ENCODE measurements around the gene LAMA3.

- TF ChIP-seq, protein P1, sequence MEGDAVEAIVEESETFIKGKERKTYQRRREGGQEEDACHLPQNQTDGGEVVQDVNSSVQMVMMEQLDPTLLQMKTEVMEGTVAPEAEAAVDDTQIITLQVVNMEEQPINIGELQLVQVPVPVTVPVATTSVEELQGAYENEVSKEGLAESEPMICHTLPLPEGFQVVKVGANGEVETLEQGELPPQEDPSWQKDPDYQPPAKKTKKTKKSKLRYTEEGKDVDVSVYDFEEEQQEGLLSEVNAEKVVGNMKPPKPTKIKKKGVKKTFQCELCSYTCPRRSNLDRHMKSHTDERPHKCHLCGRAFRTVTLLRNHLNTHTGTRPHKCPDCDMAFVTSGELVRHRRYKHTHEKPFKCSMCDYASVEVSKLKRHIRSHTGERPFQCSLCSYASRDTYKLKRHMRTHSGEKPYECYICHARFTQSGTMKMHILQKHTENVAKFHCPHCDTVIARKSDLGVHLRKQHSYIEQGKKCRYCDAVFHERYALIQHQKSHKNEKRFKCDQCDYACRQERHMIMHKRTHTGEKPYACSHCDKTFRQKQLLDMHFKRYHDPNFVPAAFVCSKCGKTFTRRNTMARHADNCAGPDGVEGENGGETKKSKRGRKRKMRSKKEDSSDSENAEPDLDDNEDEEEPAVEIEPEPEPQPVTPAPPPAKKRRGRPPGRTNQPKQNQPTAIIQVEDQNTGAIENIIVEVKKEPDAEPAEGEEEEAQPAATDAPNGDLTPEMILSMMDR (IDR thresholded peaks at IDR 0.05): no peak
- TF ChIP-seq TCF7L2 (IDR thresholded peaks at IDR 0.05; ENCODE audit: low read depth, low read length): no peak
- TF ChIP-seq, protein P2, sequence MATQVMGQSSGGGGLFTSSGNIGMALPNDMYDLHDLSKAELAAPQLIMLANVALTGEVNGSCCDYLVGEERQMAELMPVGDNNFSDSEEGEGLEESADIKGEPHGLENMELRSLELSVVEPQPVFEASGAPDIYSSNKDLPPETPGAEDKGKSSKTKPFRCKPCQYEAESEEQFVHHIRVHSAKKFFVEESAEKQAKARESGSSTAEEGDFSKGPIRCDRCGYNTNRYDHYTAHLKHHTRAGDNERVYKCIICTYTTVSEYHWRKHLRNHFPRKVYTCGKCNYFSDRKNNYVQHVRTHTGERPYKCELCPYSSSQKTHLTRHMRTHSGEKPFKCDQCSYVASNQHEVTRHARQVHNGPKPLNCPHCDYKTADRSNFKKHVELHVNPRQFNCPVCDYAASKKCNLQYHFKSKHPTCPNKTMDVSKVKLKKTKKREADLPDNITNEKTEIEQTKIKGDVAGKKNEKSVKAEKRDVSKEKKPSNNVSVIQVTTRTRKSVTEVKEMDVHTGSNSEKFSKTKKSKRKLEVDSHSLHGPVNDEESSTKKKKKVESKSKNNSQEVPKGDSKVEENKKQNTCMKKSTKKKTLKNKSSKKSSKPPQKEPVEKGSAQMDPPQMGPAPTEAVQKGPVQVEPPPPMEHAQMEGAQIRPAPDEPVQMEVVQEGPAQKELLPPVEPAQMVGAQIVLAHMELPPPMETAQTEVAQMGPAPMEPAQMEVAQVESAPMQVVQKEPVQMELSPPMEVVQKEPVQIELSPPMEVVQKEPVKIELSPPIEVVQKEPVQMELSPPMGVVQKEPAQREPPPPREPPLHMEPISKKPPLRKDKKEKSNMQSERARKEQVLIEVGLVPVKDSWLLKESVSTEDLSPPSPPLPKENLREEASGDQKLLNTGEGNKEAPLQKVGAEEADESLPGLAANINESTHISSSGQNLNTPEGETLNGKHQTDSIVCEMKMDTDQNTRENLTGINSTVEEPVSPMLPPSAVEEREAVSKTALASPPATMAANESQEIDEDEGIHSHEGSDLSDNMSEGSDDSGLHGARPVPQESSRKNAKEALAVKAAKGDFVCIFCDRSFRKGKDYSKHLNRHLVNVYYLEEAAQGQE (IDR thresholded peaks at IDR 0.05; ENCODE audit: insufficient read depth in 1 of 2, low read depth in 2 of 2, low read length in 1 of 2): no peak
- no peak for TF ChIP-seq POLR2AphosphoS5 (IDR thresholded peaks at IDR 0.05; ENCODE audit: low read depth, low read length)
These were observed 63.5 kb downstream of the LAMA3 start for GRCh38 chr18:23752796-23753195.

Measured in Panc1 (cell line).